DMS114 treated with DMSO at 0.1 percent for 48 hours (cell line): Measurements from ENCODE around the gene COLEC12.

Experiments
- DNase-seq: peaks from one replicate; lab custom pipeline; 2025; ENCODE audit not compliant: unreplicated experiment; lab: John Stamatoyannopoulos, UW

The COLEC12 gene

DNA sequence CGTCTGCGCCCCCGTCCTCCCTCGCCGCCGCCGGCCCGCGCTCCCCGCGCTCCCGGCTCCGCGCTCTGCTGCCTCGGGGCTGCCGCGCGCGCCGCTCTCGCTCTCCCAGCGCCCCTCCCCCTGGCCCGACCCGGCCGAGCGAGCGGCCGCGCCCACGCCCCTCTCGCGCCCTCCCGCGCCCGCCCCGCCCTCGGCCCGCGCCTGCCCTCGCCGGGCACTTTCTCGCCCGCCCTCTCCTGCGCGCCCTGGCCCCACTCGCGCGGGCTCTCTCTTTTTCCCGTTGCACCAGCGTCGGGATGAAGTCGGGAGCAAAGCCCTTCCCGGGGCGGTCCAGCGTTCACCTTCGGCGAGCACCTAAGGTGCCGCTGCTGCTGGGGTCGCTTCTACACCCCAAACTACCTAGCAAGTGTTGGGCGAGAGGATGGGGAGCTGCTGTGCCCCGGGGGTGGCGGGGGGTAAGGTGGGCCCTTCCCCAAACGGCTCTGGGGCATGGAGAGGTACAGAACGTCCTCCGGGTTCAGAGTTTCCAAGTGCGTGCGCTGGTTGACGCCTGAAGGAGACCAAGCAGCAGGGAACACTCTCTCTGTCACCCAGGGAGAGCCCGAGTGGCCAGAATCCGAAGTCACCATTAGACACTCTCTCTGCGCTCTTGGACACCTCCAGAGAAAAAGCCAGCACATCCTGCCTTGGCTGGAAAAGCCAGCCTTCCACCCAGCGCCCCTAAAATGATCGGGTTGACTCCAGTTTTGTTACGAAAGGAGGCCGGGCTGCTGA, at the start of gene COLEC12:
COLEC12 (minus strand) TSS at position 70 of the 774 bp plus-strand sequence. CDS start 187 bp downstream, outside the sequence.
- no peak for DNase-seq

DNA sequence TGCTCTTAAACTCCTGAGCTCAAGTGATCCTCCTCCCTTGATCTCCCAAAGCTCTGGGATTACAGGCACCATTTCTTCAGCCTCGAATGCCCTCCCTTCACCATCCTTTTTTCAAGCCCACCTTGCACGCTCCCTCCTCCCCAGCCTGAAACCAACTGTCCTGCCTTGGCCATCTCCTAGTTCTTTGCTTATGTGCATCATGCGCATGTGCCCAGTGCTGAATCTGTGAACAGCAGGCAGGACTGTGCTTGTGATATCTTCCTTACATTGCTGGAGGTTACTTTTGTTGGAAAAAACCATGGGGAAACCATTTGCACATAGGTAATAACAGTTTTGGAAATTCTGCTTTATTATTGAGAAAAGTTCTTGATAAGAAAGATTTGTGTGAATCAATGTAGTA, 49.5 kb upstream of the COLEC12 start:
- DNase-seq, result no peak

DNA sequence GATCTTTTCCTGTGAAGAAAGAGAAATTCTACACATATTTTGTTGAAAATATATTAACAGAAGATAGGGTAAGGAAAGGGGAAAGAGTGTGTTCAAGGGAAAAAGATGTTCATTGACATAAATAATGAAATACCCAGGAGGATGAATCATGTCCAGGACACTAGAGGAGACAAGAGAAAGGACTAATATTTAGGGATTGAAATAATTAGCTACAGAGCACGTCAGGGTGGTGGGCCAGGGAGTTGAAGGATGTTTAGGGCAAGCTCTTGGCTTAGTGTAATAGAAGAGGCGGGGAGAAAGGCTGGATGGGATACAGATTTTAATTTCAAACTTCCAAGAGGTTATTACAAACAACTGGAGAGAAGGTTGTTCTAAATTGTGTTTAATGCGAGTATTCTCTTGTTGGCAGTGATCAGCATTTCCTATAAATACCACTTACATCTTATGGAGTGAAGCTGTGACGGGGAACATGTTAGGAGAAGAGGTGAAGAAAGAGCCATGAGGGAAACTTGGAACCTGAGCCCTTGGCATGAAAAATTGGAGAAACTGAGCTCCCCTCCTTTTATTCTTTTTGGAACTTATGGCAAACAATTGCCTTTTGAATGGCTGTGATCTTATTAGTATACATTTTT, 43.1 kb upstream of the COLEC12 start:
- DNase-seq, result no peak

DNA sequence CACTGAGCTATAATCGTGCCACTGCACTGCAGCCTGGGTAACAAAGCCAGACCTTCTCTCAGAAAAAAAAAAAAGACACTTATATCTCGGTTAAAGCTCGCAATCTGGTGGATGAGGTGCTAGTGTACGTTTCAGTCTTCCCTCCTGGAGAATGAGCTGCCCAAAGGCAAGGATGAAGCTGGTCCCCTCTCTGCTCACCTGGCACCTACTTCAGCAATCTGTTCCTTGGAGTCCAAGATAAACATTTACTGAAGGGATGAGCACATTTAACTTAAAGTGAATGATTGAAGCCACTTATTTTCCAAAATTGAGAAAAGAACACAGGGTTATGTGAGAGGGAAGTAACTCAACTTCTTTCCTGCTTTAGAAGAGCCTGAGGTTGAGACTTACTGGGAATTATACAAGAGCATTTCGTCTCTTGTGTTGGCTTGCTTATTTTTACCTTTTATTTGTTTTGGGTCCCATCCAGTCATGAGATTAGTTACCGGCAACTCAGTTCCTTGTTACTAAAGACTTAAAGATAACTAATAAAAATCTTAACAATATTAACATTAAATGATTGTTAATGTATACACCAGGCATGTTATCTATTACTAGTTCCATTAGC, 33.6 kb upstream of the COLEC12 start:
- no peak for DNase-seq

DNA sequence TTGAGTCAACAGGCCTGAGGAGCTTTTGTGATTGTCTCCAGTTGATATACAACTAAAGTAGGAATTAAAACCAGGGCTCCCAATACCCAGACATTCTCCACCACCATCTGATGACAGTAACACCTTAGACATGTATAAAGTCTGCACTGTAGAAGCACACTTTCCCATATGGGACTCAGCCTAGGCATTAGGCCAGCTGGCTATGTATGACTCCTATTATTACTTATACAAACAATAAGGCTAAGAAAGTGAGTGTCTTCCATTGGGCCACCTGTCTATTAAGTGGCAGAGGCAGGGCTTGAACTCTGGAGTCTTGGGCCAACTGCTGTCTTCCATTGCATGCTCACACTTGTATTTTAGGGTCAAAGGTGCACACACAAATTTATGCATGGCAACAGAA, 32.1 kb upstream of the COLEC12 start:
- no peak for DNase-seq

DNA sequence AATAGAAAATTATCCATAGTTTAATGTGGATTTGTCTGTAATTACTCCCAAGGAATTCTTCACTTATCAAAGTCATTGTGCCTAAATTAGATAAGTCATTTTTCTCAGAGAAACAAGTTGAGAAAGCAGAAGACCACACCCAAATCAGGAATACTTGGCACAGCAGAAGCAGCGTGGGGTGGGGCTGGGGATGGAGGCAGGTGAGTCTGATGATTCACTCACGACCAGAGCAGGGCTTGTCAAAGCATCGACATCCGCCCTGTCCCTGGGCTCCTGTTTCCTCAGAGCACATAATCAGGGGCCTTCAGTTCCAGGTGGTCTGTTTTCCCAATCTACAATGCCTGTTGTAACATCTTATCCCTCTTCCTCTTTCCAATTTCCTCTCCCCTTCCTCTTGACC, 31.5 kb upstream of the COLEC12 start:
- DNase-seq, result no peak

DNA sequence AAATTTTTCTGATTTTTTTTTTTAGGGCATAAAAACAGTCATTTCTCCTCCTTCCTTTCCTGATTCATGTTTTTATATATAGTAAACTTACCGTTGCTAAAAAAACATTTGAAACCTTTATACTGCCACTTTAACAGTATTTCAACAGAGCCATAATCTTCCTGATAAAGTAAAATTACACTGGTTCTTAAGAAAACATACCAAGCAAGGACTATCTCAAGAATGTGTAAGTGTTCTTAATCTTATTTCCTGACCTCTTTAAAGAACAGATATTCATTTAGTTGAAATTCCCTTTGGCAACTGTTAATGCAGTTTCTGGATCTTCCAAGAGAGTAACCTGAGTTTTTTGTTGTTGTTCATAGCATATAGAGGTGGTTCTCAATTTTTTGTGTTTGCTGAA, 26.6 kb upstream of the COLEC12 start:
- DNase-seq, result no peak

DNA sequence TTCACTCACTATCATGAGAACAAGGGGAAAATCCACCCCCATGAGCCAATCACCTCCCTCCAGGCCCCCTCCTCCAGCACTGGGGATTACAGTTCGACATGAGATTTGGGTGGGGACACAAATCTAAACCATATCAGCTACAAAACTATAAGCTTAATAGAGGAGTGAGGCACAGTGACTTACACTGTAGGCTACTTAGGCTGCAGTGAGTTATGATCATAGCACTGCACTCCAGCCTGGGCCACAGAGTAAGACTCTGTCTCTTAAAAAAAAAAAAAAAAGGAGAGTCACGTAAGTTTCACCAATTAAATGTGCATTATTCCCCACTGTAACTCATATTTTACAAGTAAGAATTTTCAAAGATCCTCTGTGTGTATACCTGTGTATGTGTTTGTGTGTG, 26.2 kb upstream of the COLEC12 start:
- no peak for DNase-seq

DNA sequence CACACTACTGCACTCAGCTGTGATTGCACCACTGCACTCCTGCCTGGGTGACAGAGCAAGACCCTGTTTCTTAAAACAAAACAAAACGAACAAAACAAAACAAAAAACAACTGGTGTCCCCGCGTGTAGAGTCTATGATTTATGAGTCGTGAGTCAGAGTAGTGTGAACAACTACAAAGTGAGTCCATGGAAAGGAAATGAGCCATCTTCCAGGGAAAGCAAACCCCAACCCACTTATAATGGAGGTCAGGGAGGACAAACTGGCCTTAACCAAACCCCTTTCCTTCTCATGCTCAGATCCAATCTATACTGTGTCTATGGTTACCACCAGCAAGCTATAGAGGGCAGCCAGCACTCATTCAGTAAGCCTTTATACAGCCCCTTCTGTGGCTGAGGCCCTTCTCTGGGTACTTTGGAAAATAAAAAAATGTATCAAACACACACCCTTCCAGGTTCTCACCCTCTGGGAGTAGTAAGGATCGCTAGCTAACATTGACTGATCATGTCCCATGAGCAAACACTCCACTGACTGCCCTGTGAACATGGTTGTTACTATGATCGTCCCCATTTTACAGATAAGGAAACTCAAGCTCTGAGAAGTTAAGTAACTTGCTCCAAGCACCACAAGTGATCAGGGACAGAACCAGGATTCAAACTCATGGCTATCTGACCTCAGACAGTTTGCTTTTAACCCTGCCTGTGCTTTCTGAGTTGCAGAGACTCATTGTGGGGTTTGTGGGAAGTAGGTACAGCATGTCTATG, 24.7 kb upstream of the COLEC12 start:
- DNase-seq, result no peak

DNA sequence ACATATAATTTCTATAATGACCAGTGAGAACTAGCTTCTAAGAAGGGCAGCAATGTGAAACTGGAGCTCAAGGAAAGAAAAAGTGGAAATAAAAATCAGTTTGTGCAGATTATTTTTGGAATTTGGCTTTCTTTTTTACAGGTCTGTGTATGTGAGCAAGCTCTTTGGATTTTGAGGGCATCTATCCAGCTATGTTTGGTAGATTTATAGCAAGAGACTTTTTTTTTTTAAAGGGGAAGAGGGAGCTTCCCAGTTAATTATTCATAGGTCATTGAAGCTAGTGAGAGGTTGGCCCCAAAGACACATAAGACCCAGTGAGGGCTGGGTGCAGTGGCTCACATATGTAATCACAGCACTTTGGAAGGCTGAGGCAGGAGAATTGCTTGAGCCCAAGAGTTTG, 24.0 kb upstream of the COLEC12 start:
- no peak for DNase-seq

DNA sequence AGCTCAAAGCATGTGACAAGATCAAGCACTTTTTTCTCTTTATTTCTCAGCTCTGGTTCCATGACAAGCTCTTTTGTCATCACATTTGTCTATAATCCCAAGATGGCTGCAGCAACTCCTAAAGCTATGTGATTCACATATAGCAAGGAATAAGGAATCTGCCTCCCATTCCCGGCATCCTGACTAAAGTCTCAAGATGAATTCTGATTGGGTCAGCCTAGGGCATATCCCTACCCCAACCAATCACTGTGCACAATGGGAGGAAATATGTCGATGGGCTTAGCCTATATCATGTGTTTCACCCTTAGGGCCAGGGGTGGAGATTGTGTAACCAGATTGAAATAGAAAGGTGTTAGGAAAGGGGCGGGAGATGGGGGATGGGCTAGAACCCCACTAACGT, 23.1 kb upstream of the COLEC12 start:
- DNase-seq, result no peak

DNA sequence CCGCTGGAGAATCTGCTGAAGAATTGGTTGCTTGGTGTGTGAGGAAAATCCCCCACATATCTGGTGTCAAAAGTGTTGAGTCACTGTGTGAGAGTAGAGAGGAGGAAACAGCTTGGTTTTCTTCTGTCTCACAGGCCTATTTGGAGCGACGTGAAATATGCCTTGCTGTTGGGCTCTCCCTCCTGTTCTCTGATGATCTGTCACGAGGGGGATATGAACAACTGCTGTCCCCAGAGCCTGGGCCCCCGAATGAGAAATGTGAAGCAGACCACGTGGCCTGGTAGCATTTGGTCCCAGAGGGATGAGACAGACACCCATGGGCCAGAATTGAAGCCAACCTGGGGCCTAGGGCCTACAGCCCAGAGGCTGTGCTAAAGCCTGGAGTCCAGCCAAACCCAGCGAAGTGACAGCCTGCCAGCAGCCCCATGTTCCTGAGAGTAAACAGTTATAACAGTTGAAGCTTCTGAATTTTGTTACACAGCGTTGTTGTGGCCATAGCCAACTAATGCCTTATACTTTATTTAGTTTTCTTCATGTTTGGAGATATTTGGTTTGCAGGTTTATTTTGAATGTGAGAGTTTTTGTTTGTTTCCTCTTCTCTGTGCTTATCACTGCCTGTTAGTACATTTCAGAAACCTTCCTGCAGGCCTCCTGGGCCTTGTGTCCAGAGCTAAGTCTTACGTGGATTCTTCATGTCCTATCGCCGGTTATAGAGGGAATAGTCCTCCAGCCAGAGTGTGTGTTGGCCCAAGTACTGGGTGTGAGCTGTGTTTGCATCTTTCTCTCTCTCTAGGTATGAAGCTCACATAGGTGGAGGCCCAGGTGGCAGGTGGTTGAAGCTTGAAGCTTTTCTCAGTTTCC, 18.7 kb upstream of the COLEC12 start:
- no peak for DNase-seq

DNA sequence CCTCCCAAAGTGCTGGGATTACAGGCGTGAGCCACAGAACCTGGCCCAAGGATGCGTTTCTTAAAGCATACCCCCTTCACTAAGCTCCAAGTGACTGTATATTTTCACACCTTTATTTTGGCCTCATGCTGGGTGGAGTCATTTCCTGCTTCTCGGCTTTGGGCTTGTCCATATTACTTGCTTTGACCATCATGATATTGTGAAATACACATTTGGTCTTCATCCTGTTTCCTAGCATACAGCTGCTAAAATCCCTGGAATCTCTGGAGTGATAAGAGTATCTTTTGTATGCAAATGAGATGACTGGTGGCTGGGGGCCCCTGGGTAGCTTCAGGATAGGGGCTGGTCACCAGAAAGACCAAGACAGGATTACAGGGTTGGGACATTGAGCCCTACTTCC, 17.6 kb upstream of the COLEC12 start:
- DNase-seq, result no peak

DNA sequence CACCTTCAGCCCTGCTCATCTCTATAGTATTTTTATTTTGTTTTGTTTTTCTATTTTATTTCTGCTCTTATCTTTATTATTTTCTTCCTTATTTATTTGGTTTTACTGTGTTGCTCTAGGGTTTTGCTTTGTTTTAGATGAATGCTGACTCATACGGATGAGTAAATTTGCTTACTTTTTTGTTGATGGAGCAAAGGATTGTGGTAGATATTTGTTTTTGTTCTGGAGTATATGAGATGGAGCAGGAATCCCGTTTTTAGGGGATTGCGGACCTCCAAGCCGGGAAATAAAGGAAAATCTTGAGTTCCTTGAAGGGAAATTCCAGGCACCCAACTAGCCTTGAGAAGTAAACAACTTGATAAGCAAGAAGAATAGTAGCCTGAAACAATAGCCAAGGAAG, 15.3 kb upstream of the COLEC12 start:
- DNase-seq, result no peak

DNA sequence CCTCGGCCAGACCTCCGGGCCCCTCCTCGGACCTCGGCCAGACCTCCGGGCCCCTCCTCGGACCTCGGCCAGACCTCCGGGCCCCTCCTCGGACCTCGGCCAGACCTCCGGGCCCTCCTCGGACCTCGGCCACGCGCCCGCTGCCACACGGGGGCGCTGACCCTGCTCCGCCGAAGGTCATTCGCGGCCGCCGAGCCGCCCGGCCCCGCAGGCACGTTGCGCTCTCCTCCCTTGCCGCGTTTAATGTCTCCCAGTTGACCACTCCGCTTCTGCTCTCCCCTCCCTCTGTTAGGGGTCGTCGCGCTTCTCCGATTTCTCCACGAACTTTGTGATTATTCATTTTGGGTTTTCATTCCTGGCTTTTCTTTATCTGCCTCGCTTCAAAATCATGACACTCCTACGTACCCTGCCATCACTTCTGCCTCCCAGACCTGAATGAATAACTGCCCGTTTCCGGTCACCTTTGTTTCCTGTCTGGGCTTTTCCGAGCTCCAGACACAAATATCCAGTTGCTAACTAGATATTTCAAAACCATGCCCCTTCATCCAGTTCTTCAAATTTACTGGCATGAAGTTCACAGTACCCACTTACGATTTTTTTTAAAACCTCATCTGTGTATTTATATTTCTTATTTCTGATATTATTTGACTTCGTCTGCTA, 14.8 kb upstream of the COLEC12 start:
- DNase-seq, result no peak

DNA sequence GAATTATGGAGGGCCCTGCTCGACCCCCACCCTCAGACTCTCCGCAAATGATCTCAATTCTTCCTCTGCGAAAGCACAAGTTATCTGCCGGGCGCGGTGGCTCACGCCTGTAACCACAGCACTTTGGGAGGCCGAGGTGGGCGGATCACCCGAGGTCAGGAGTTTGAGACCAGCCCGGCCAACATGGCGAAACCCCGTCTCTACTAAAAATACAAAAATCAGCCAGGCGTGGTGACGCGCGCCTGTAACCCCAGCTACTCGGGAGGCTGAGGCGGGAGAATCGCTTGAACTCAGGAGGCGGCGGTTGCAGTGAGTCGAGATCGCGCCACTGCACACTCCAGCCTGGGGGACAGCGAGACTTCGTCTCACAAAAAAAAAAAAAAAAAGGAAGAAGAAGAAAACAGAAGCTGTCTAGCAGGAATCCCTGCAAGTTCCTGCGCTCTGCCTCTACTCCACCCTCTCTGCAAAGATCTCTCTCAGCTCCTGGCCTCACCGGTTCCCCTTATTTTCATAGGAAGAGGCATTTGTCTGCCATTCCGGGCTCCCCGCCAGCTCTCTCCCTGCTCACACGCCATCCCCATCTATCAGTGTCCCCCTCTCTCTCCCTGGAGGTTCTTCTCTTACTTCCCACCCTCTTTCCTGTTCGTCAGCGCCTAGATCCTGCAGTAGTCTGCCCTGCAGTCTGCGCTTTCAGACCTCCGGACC, 13.5 kb upstream of the COLEC12 start:
- no peak for DNase-seq

DNA sequence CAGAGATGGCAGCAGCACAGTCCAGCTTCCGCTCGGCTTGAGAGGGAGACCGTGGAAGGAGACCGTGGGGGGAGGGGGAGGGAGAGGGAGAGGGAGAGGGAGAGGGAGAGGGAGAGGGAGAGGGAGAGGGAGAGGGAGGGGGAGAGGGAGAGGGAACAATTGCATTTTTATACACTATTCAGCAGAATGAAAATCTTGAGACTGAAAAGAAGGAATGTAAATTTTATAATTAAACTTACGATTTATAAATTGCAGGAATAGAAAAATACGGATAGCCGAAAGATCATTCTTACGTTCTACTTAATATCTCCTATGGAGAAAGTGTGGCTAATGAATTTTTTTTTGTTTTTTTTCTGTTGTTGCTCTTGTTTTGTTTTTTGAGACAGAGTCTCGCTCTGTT, 12.5 kb upstream of the COLEC12 start:
- DNase-seq, result no peak

DNA sequence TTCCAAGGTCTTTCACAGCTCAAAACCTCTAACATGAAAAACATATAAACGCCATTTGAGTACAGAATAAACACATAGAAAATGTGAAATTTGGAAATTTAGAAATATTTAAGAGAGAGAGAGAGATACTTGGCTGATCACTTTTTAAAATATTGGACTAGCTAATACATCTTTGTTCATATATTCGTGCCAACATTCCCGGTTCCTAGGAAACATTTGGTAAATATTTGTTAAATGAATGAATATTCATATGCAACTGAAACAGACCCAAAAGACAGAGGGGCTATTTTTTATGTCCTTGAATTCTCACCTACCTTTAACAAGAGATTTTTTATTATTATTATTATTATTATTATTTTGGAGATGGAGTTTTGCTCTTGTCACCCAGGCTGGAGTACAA, 8.3 kb upstream of the COLEC12 start:
- no peak for DNase-seq

DNA sequence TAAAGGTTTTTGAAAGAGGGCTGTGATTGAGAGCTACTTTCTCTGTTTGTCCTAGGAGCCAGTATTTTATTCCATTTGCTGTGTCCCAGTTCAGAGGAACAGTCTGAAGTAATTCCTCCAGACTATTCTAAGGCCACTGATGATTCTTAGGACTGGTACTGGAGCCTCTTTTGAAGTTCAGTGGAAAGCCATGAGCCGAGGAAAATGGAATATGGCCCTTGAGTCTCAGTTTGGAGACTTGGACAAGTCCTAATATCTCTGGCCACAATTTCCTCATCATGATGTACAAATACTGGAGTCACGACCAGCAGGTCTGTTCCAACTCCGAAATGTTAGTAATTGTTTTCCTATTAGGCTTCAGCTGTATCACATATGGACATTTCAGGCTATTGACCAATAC, 7.1 kb upstream of the COLEC12 start:
- no peak for DNase-seq

DNA sequence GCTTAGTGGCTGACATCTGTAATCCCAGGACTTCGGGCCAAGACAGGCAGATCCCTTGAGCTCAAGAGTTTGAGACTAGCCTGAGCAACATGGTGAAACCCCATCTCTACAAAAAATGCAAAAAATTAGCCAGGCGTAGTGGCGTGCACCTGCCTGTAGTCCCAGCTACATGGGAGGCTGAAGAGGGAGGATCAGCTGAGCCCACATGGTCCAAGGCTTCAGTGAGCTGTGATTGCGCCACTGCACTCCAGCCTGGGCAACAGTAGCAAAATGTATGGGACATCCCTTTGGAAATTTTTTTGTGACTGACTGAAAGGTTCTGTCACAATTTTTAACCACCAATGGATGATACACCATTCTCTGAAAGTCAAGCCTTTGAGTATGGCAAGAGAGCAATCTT, 6.3 kb upstream of the COLEC12 start:
- DNase-seq, result no peak
